Measurements from ENCODE around the gene LRRIQ1. TPM values are rescaled to one million over a fixed set of nuclear protein-coding genes. Genes with fewer than 3 reads are reported as not detected.
A peak's percentile ranks its signal among the peaks of the same experiment; 100 is the strongest.

The LRRIQ1 gene
- total and polyA plus RNA-seq, 5 experiments from 2014 or later = not detected

GRCh38 chr12:85280165-85280983 lies 244.2 kb downstream of the LRRIQ1 start, which contains the start of gene ALX1:
Gene ALX1 (plus strand): TSS chr12:85280220. CDS start chr12:85280262, 42 bp downstream.
- Mint-ChIP-seq H3K27ac (no peak within 1 kb of the TSS), H3K36me3 (no peaks in the 10 kb centered on the region), H3K9me3 (peaks cover 0 to 14% (median 0%) of the 10 kb centered on the region in 9 donors), H3K4me3 (peak within 1 kb of the TSS in 8 of 10 donors; percentile 4 to 56 (median 26)), H3K27me3 (peaks cover 26 to 60% (median 43%) of the 10 kb centered on the region in 5 donors), H3K4me1 (peaks cover 2 to 9% (median 7%) of the 10 kb centered on the region in 4 donors)
- no peak for DNase-seq
- ATAC-seq = no peak
- POLR2A ChIA-PET = no interaction called here

- H3K4me1 Mint-ChIP-seq = peaks cover 2 to 9% (median 7%) of the 10 kb centered on the region in 4 donors
- ATAC-seq (no peak), DNase-seq (no peak)
- H3K27me3 Mint-ChIP-seq = peaks cover 22 to 53% (median 42%) of the 10 kb centered on the region in 5 donors
- peak overlapping the region in 1 of 10 donors; percentile 4 for H3K4me3 Mint-ChIP-seq
- H3K36me3 Mint-ChIP-seq = no peaks in the 10 kb centered on the region
- POLR2A ChIA-PET = no interaction called here
- H3K27ac Mint-ChIP-seq = no peak overlapping the region
- peaks cover 0 to 14% (median 2%) of the 10 kb centered on the region in 9 donors for H3K9me3 Mint-ChIP-seq
Measured at GRCh38 chr12:85280984-85281630, 245.0 kb downstream of the LRRIQ1 start.

- Mint-ChIP-seq H3K9me3 (peaks cover 0 to 14% (median 2%) of the 10 kb centered on the region in 9 donors), H3K4me3 (no peak overlapping the region), H3K36me3 (no peaks in the 10 kb centered on the region), H3K4me1 (peaks cover 2 to 9% (median 7%) of the 10 kb centered on the region in 4 donors), H3K27me3 (peaks cover 20 to 48% (median 37%) of the 10 kb centered on the region in 5 donors), H3K27ac (no peak overlapping the region)
- ATAC-seq (no peak), DNase-seq (no peak)
- POLR2A ChIA-PET = no interaction called here
Measured at GRCh38 chr12:85281636-85282312, 245.6 kb downstream of the LRRIQ1 start.

- H3K27ac Mint-ChIP-seq = no peak overlapping the region
- DNase-seq (no peak), ATAC-seq (no peak)
- POLR2A ChIA-PET = no interaction called here
- H3K4me1 Mint-ChIP-seq = peaks cover 2 to 9% (median 7%) of the 10 kb centered on the region in 4 donors
- no peak overlapping the region for H3K4me3 Mint-ChIP-seq
- peaks cover 0 to 9% (median 0%) of the 10 kb centered on the region in 9 donors for H3K9me3 Mint-ChIP-seq
- H3K36me3 Mint-ChIP-seq = no peaks in the 10 kb centered on the region
- peaks cover 15 to 35% (median 22%) of the 10 kb centered on the region in 5 donors for H3K27me3 Mint-ChIP-seq
Measured at GRCh38 chr12:85283560-85283959, 247.4 kb downstream of the LRRIQ1 start.

Other genes with a start within 250 kb of the LRRIQ1 start
- gene SLC6A15, start 123.6 kb upstream of the LRRIQ1 start, total RNA-seq = not detected
- gene SLC6A15, start 123.6 kb upstream of the LRRIQ1 start, polyA plus RNA-seq = not detected
- gene TSPAN19, start 74 bp upstream of the LRRIQ1 start, total RNA-seq = not detected
- gene TSPAN19, start 74 bp upstream of the LRRIQ1 start, polyA plus RNA-seq = not detected
- not detected for gene ALX1, start 243.9 kb downstream of the LRRIQ1 start, total RNA-seq
- not detected for gene ALX1, start 243.9 kb downstream of the LRRIQ1 start, polyA plus RNA-seq

All from naive thymus-derived CD8-positive, alpha-beta T cell (primary cell).